GM13977 (cell line): Measurements from ENCODE around the gene EOLA1.
A peak's percentile ranks its signal among the peaks of the same experiment; 100 is the strongest.

ENCODE experiments used
- DNase-seq: peaks from one replicate; pipeline ENCODE4 v3.0.0; 2012; ENCODE audit warnings: low spot score
- CTCF ChIP-seq: IDR thresholded peaks from 2 replicates; pipeline ENCODE4 v1.5.1; 2012; ENCODE audit warnings: mild to moderate bottlenecking, control low read depth; ENCODE audit not compliant: insufficient read depth; ENCODE audit errors: extremely low read depth, missing control alignments
- in situ Hi-C: fragments of 300-500 bp; cut with MboI; formaldehyde crosslinking; loops from one replicate; pipeline ENCODE4 v1.12.0; 2022; ENCODE audit warnings: low sequenced_read_pairs, low pct_unique_long_range_greater_than_20kb, mixed read lengths, inconsistent platforms; ENCODE audit not compliant: unreplicated experiment

Gene EOLA1

GRCh38 chrX:149540621-149541520 is at the start of gene EOLA1:
EOLA1 (plus strand) TSS chrX:149541012; CDS start chrX:149545631, 4,619 bp downstream.
- in situ Hi-C loops: no loop called here
- peak; percentile 72 for DNase-seq
- TF ChIP-seq CTCF: no peak

- no peak for TF ChIP-seq CTCF
- no peak for DNase-seq
- in situ Hi-C loops: no loop called here
Observed at GRCh38 chrX:149491812-149492211, 49.0 kb upstream of the EOLA1 start.

GRCh38 chrX:149493567-149494562 is 46.9 kb upstream of the EOLA1 start:
- TF ChIP-seq CTCF: no peak
- DNase-seq: no peak
- in situ Hi-C loops: no loop called here

- in situ Hi-C loops: no loop called here
- DNase-seq: no peak
- TF ChIP-seq CTCF: no peak
Observed at GRCh38 chrX:149494844-149495565, 45.8 kb upstream of the EOLA1 start.

- in situ Hi-C loops: no loop called here
- no peak for DNase-seq
- no peak for TF ChIP-seq CTCF
Observed at GRCh38 chrX:149495573-149496071, 45.2 kb upstream of the EOLA1 start.

- DNase-seq: no peak
- TF ChIP-seq CTCF: no peak
- in situ Hi-C loops: no loop called here
Observed at GRCh38 chrX:149497054-149497453, 43.8 kb upstream of the EOLA1 start.
